Activated T-cell treated with anti-CD3 and anti-CD28 coated beads, Interleukin-2, amount 50 U/mL, for 72 hours (primary cell): ENCODE measurements around the gene P2RX7. TPM values are rescaled to one million over a fixed set of nuclear protein-coding genes. Genes with fewer than 3 reads are reported as not detected.
"Not testable (repeated sequence)": the region's sequence is repeated elsewhere in the genome, so short reads cannot be mapped to it uniquely, and the experiment has no call there.

Experiments used
- ATAC-seq, 2 donors: fragments of 150-1000 bp; cut with Tn5 transposase; replicated peaks in 1 of 2; 2 replicates each; pipeline ENCODE4 v1.10.0; 2021; ENCODE audit warnings: moderate library complexity in 2 of 2, mild to moderate bottlenecking in 1 of 2
- DNase-seq, 2 donors: peaks; one replicate each; pipeline ENCODE4 v3.0.0; 2021 to 2022; ENCODE audit warnings: mixed read lengths in 1 of 2
- H3K27ac Mint-ChIP-seq: one replicate; pipeline ENCODE4 v1.8.0; 2022; ENCODE audit warnings: mild to moderate bottlenecking, moderate library complexity, mixed read lengths
- H3K27me3 Mint-ChIP-seq: one replicate; pipeline ENCODE4 v1.8.0; 2022; ENCODE audit warnings: low read depth, mixed read lengths
- H3K36me3 Mint-ChIP-seq, 2 donors: one replicate each; pipeline ENCODE4 v1.8.0; 2022; ENCODE audit warnings: mixed read lengths in 2 of 2, mild to moderate bottlenecking in 1 of 2; ENCODE audit not compliant: insufficient read depth in 2 of 2
- H3K4me1 Mint-ChIP-seq: one replicate; pipeline ENCODE4 v1.8.0; 2022; ENCODE audit warnings: low read depth, mixed read lengths
- H3K4me3 Mint-ChIP-seq, 2 donors: one replicate each; pipeline ENCODE4 v1.8.0; 2022; ENCODE audit warnings: mild to moderate bottlenecking in 2 of 2, mixed read lengths in 2 of 2, moderate library complexity in 2 of 2
- H3K9me3 Mint-ChIP-seq, 2 donors: one replicate each; pipeline ENCODE4 v1.8.0; 2022; ENCODE audit warnings: mixed read lengths in 2 of 2
- total RNA-seq, 2 donors: library from RNA; stranded (reverse); gene quantifications; one replicate each; pipeline ENCODE4 v1.2.3, GENCODE V29; 2022

P2RX7 gene
- total RNA-seq, 2 donors from 2014 or later, result 12.6 to 14.8 TPM

GRCh38 chr12:121191151-121191550, 58.5 kb downstream of the P2RX7 start:
- H3K4me3 Mint-ChIP-seq, result no peak overlapping the region
- DNase-seq (no peak), ATAC-seq (no peak)
- H3K4me1 Mint-ChIP-seq, result no peaks in the 10 kb centered on the region
- H3K27ac Mint-ChIP-seq, result no peak overlapping the region
- H3K27me3 Mint-ChIP-seq, result no peaks in the 10 kb centered on the region
- H3K9me3 Mint-ChIP-seq, result no peaks in the 10 kb centered on the region
- H3K36me3 Mint-ChIP-seq, result no peaks in the 10 kb centered on the region

- Mint-ChIP-seq H3K27ac (no peak overlapping the region), H3K9me3 (no peaks in the 10 kb centered on the region), H3K27me3 (no peaks in the 10 kb centered on the region), H3K4me1 (peaks cover 8% of the 10 kb centered on the region), H3K36me3 (no peaks in the 10 kb centered on the region), H3K4me3 (no peak overlapping the region)
- ATAC-seq, result no peak
- DNase-seq, result no peak
Measured at GRCh38 chr12:121196902-121197301, 64.2 kb downstream of the P2RX7 start.

- Mint-ChIP-seq H3K27ac (no peak overlapping the region), H3K4me1 (peaks cover 8% of the 10 kb centered on the region), H3K9me3 (no peaks in the 10 kb centered on the region), H3K4me3 (no peak overlapping the region), H3K36me3 (no peaks in the 10 kb centered on the region), H3K27me3 (no peaks in the 10 kb centered on the region)
- DNase-seq (no peak), ATAC-seq (no peak)
Measured at GRCh38 chr12:121198949-121199348, 66.3 kb downstream of the P2RX7 start.

GRCh38 chr12:121201140-121201539, 68.5 kb downstream of the P2RX7 start:
- not testable (repeated sequence) for DNase-seq, ATAC-seq, H3K4me3 Mint-ChIP-seq, H3K36me3 Mint-ChIP-seq, H3K27ac Mint-ChIP-seq, H3K4me1 Mint-ChIP-seq, H3K9me3 Mint-ChIP-seq, H3K27me3 Mint-ChIP-seq

GRCh38 chr12:121202407-121203355, 70.0 kb downstream of the P2RX7 start:
- Mint-ChIP-seq H3K9me3 (no peaks in the 10 kb centered on the region), H3K27ac (no peak overlapping the region), H3K4me1 (no peaks in the 10 kb centered on the region), H3K36me3 (no peaks in the 10 kb centered on the region), H3K4me3 (no peak overlapping the region), H3K27me3 (no peaks in the 10 kb centered on the region)
- no peak for DNase-seq
- no peak for ATAC-seq

GRCh38 chr12:121203482-121203881, 70.8 kb downstream of the P2RX7 start:
- DNase-seq, result no peak
- no peak for ATAC-seq
- Mint-ChIP-seq H3K4me1 (no peaks in the 10 kb centered on the region), H3K4me3 (no peak overlapping the region), H3K9me3 (no peaks in the 10 kb centered on the region), H3K27me3 (no peaks in the 10 kb centered on the region), H3K36me3 (no peaks in the 10 kb centered on the region), H3K27ac (no peak overlapping the region)

- Mint-ChIP-seq H3K36me3 (no peaks in the 10 kb centered on the region), H3K27me3 (no peaks in the 10 kb centered on the region), H3K9me3 (no peaks in the 10 kb centered on the region), H3K4me3 (no peak overlapping the region), H3K4me1 (peaks cover 1% of the 10 kb centered on the region), H3K27ac (no peak overlapping the region)
- ATAC-seq (no peak), DNase-seq (no peak)
Measured at GRCh38 chr12:121205491-121205890, 72.8 kb downstream of the P2RX7 start.

- not testable (repeated sequence) for H3K27me3 Mint-ChIP-seq, H3K9me3 Mint-ChIP-seq, H3K36me3 Mint-ChIP-seq, DNase-seq, H3K27ac Mint-ChIP-seq, ATAC-seq
- Mint-ChIP-seq H3K4me3 (peak overlapping the region; percentile 42 to 88), H3K4me1 (peaks cover 11% of the 10 kb centered on the region)
Measured at GRCh38 chr12:121208571-121208970, 75.9 kb downstream of the P2RX7 start.

GRCh38 chr12:121209221-121209620, 76.5 kb downstream of the P2RX7 start:
- Mint-ChIP-seq H3K4me1 (peaks cover 17% of the 10 kb centered on the region), H3K27me3 (no peaks in the 10 kb centered on the region), H3K9me3 (no peaks in the 10 kb centered on the region), H3K27ac (peak overlapping the region; percentile 82), H3K36me3 (no peaks in the 10 kb centered on the region), H3K4me3 (peak overlapping the region; percentile 88 to 92)
- ATAC-seq (no peak), DNase-seq (no peak)

GRCh38 chr12:121209624-121210572, 77.2 kb downstream of the P2RX7 start, which contains the start of gene P2RX4:
TSS of gene P2RX4 (plus strand) at chr12:121210129. CDS start at chr12:121210165, 36 bp downstream.
- peak within 1 kb of the TSS; percentile 88 to 92 for H3K4me3 Mint-ChIP-seq

GRCh38 chr12:121212875-121213274, 80.2 kb downstream of the P2RX7 start:
- H3K36me3 Mint-ChIP-seq, result peaks cover 0 to 3% of the 10 kb centered on the region in 2 donors
- H3K9me3 Mint-ChIP-seq, result no peaks in the 10 kb centered on the region
- no peaks in the 10 kb centered on the region for H3K27me3 Mint-ChIP-seq
- DNase-seq (no peak), ATAC-seq (no peak)
- H3K27ac Mint-ChIP-seq, result peak overlapping the region; percentile 65
- H3K4me1 Mint-ChIP-seq, result peaks cover 27% of the 10 kb centered on the region
- peak overlapping the region in 1 of 2 donors; percentile 32 for H3K4me3 Mint-ChIP-seq

More at GRCh38 chr12:121209624-121210572, 77.2 kb downstream of the P2RX7 start, which contains the start of gene P2RX4:
- ATAC-seq (peak; percentile 85 to 91), DNase-seq (peak; percentile 93 to 94)
- Mint-ChIP-seq H3K36me3 (no peaks in the 10 kb centered on the region), H3K4me1 (peaks cover 24% of the 10 kb centered on the region), H3K27me3 (no peaks in the 10 kb centered on the region), H3K9me3 (no peaks in the 10 kb centered on the region), H3K27ac (peak within 1 kb of the TSS; percentile 85)

GRCh38 chr12:121214166-121214777, 81.6 kb downstream of the P2RX7 start:
- peak; percentile 24 to 56 for ATAC-seq
- H3K36me3 Mint-ChIP-seq, result peaks cover 0 to 3% of the 10 kb centered on the region in 2 donors
- H3K27ac Mint-ChIP-seq, result peak overlapping the region; percentile 20
- H3K27me3 Mint-ChIP-seq, result no peaks in the 10 kb centered on the region
- peak overlapping the region; percentile 27 to 29 for H3K4me3 Mint-ChIP-seq
- no peaks in the 10 kb centered on the region for H3K9me3 Mint-ChIP-seq
- DNase-seq, result peak; percentile 26 to 43
- peaks cover 27% of the 10 kb centered on the region for H3K4me1 Mint-ChIP-seq
